ENCODE data around the gene UNCX. TPM values are rescaled to one million over a fixed set of nuclear protein-coding genes. Genes with fewer than 3 reads are reported as not detected.
A peak's percentile ranks its signal among the peaks of the same experiment; 100 is the strongest.

Gene UNCX
- total and polyA plus RNA-seq, 2 of the 8 experiments (the other 6 are each of a cell fraction or from before 2014, with no cell fraction given): not detected

GRCh38 chr7:1268866-1269265 is 36.2 kb downstream of the UNCX start:
- Histone ChIP-seq H4K91ac (replicated peaks; ENCODE audit: insufficient read length, low read length) (no peak overlapping the region), H3K4me1 (replicated peaks in 1 of 4; ENCODE audit: control insufficient read depth in 3 of 4, insufficient read depth in 4 of 4, low read length in 3 of 4) (no peaks in the 10 kb centered on the region; a peak in 1 of 7 replicates), H3K36me3 (ENCODE audit: control insufficient read depth in 2 of 4, insufficient read depth in 4 of 4, low read length in 3 of 4) (no peaks in the 10 kb centered on the region), H3K18ac (ENCODE audit: extremely low read depth, low read length) (no peak overlapping the region), H3K4me3 (ENCODE audit: extremely low read depth in 1 of 4, insufficient read depth in 2 of 4, low read depth in 3 of 4, low read length in 4 of 4) (no peak overlapping the region), H3K27ac (ENCODE audit: low read depth, low read length) (no peak overlapping the region), H3K4ac (replicated peaks; ENCODE audit: insufficient read length, low read depth, low read length) (no peak overlapping the region), H3K14ac (ENCODE audit: insufficient read length) (no peak overlapping the region), H2BK5ac (ENCODE audit: low read depth, low read length) (no peak overlapping the region), H2BK120ac (replicated peaks; ENCODE audit: low read depth, low read length) (no peak overlapping the region), H4K5ac (ENCODE audit: insufficient read length, low read depth, low read length) (no peak overlapping the region), H2BK12ac (ENCODE audit: low read depth, low read length) (no peak overlapping the region), H3K23me2 (ENCODE audit: low read depth, low read length) (peaks cover 16% of the 10 kb centered on the region; the same call in 1 of the 2 replicates), H3K9ac (replicated peaks in 1 of 4; ENCODE audit: extremely low read depth in 1 of 4, low read depth in 3 of 4, low read length in 3 of 4) (no peak overlapping the region), H2BK20ac (ENCODE audit: low read length) (no peak overlapping the region), H3K4me2 (ENCODE audit: insufficient read depth in 1 of 2, low read depth in 2 of 2, low read length in 2 of 2) (no peak overlapping the region), H2AFZ (ENCODE audit: low read length) (no peak overlapping the region), H3K9me3 (ENCODE audit: insufficient read depth in 2 of 2, low read depth in 1 of 2, low read length in 1 of 2) (peaks cover 3 to 6% of the 10 kb centered on the region in 2 experiments; a peak in 2 of 4 replicates), H4K20me1 (replicated peaks in 1 of 2; ENCODE audit: control insufficient read depth in 1 of 2, insufficient read depth in 2 of 2, low read length in 2 of 2) (no peaks in the 10 kb centered on the region), H3K79me2 (ENCODE audit: control insufficient read depth in 1 of 2, insufficient read depth in 2 of 2, low read length in 2 of 2) (no peaks in the 10 kb centered on the region), H4K8ac (ENCODE audit: extremely low read depth, insufficient read depth, low read length) (0 out of 2 replicates have a peak overlapping the region, but pooled peaks have one; percentile 51), H3K79me1 (ENCODE audit: low read depth, low read length) (no peaks in the 10 kb centered on the region), H2AK5ac (ENCODE audit: low read depth, low read length) (no peak overlapping the region), H2BK15ac (ENCODE audit: low read length) (no peak overlapping the region), H3K23ac (ENCODE audit: insufficient read length) (no peak overlapping the region), H3K56ac (replicated peaks; ENCODE audit: insufficient read length, low read depth, low read length) (no peak overlapping the region), H3K27me3 (replicated peaks in 1 of 4; ENCODE audit: control insufficient read depth in 3 of 4, extremely low read depth in 1 of 4, insufficient read depth in 3 of 4, low read length in 3 of 4) (no peaks in the 10 kb centered on the region; a peak in 1 of 7 replicates)
- FAIRE-seq (no peak), DNase-seq (ENCODE audit: low read depth in 1 of 2, low spot score in 2 of 2) (no peak)
- TF ChIP-seq MAX (IDR thresholded peaks at IDR 0.05) (no peak), NRF1 (IDR thresholded peaks at IDR 0.05; ENCODE audit: low read depth, low read length) (no peak)
- 92% methylated on average over 14 of the region's 14 CpGs; no CpG with 5 or more reads in 1 of the 2 experiments for WGBS, 2 experiments (ENCODE audit: extremely low coverage in 1 of 2, insufficient coverage in 1 of 2, insufficient read length in 1 of 2, insufficient replicate concordance in 2 of 2, low coverage in 1 of 2, low lambda C conversion rate in 2 of 2, missing lambda C conversion rate in 1 of 2)
- ChIA-PET CTCF (ENCODE audit: partially characterized antibody) (interaction anchor here (0.9 to 1.2 kb wide), 2 partner anchors 62 to 64 kb away, joined by 3 read pairs; no protein-coding TSS in a partner anchor), POLR2A (ENCODE audit: partially characterized antibody) (no interaction called here)
